H1 (cell line): ENCODE data around the gene ACTA2. TPM values are rescaled to one million over a fixed set of nuclear protein-coding genes. Genes with fewer than 3 reads are reported as not detected.

Experiments
- CTCF ChIA-PET: fragments of 300-600 bp; sonication (Branson Sonifier 250); formaldehyde crosslinking; loops from one replicate; lab custom pipeline; 2021; ENCODE audit not compliant: partially characterized antibody; lab: Charles Lee
- POLR2A ChIA-PET: fragments of 300-600 bp; sonication (Branson Sonifier 250); formaldehyde crosslinking; loops from one replicate; lab custom pipeline; 2021; ENCODE audit warnings: inconsistent platforms; ENCODE audit not compliant: partially characterized antibody; lab: Charles Lee
- DNase-seq, 2 experiments: peaks; one replicate each; pipeline versions ENCODE4 v3.0.0 to v3.0.0-alpha.2; 2010 to 2022; ENCODE audit warnings: low spot score in 2 of 2, low read depth in 1 of 2, mixed read lengths in 1 of 2
- FAIRE-seq: peaks from 2 replicates; lab custom pipeline; 2011; peaks lifted over from hg19 to GRCh38; lab: Jason Lieb, UNC
- H2AFZ ChIP-seq: 2 replicates; pipeline ENCODE4 v1.8.1; 2012; ENCODE audit warnings: low read length, inconsistent platforms
- H2AK5ac ChIP-seq: 2 replicates; pipeline ENCODE4 v1.6.1; 2013; ENCODE audit warnings: low read depth, low read length
- H2BK120ac ChIP-seq: replicated peaks from 2 replicates; pipeline ENCODE3; 2013; ENCODE audit warnings: low read depth, low read length, inconsistent platforms
- H2BK12ac ChIP-seq: 2 replicates; pipeline ENCODE4 v1.6.1; 2013; ENCODE audit warnings: low read depth, low read length
- H2BK15ac ChIP-seq: 2 replicates; pipeline ENCODE4 v1.6.1; 2013; ENCODE audit warnings: low read length
- H2BK20ac ChIP-seq: 2 replicates; pipeline ENCODE4 v1.6.1; 2013; ENCODE audit warnings: low read length
- H2BK5ac ChIP-seq: 2 replicates; pipeline ENCODE4 v1.6.1; 2013; ENCODE audit warnings: low read depth, low read length
- H3K14ac ChIP-seq: 2 replicates; pipeline ENCODE4 v1.6.1; 2013; ENCODE audit warnings: inconsistent platforms; ENCODE audit not compliant: insufficient read length
- H3K18ac ChIP-seq: 2 replicates; pipeline ENCODE4 v1.6.1; 2013; ENCODE audit warnings: low read length; ENCODE audit errors: extremely low read depth
- H3K23ac ChIP-seq: 2 replicates; pipeline ENCODE4 v1.6.1; 2013; ENCODE audit warnings: inconsistent platforms; ENCODE audit not compliant: insufficient read length
- H3K23me2 ChIP-seq: 2 replicates; pipeline ENCODE4 v1.6.1; 2013; ENCODE audit warnings: low read depth, low read length
- H3K27ac ChIP-seq: 2 replicates; pipeline ENCODE4 v1.6.1; 2011; ENCODE audit warnings: low read depth, low read length, inconsistent platforms
- H3K27me3 ChIP-seq, 4 experiments: replicated peaks in 1 of 4; 1 replicate in 1 of 4; 2 replicates in 3 of 4; pipeline versions ENCODE4 v1.6.1 to v1.8.1; 2011 to 2013; ENCODE audit warnings: low read length in 3 of 4, mild to moderate bottlenecking in 3 of 4, inconsistent platforms in 2 of 4, mixed read lengths in 2 of 4, moderate library complexity in 1 of 4; ENCODE audit not compliant: control insufficient read depth in 3 of 4, insufficient read depth in 3 of 4; ENCODE audit errors: extremely low read depth in 1 of 4
- H3K36me3 ChIP-seq, 4 experiments: 2 replicates each; pipeline versions ENCODE4 v1.6.1 to v1.8.1; 2011 to 2013; ENCODE audit warnings: mild to moderate bottlenecking in 4 of 4, low read length in 3 of 4, moderate library complexity in 2 of 4, control low read depth in 1 of 4, inconsistent platforms in 1 of 4; ENCODE audit not compliant: insufficient read depth in 4 of 4, control insufficient read depth in 2 of 4
- H3K4ac ChIP-seq: replicated peaks from 2 replicates; pipeline ENCODE3; 2013; ENCODE audit warnings: low read length, low read depth, mixed read lengths, inconsistent platforms; ENCODE audit not compliant: insufficient read length
- H3K4me1 ChIP-seq, 4 experiments: replicated peaks in 1 of 4; 1 replicate in 1 of 4; 2 replicates in 3 of 4; pipeline versions ENCODE4 v1.6.1 to v1.8.1; 2011 to 2013; ENCODE audit warnings: low read length in 3 of 4, inconsistent platforms in 2 of 4, mixed read lengths in 1 of 4; ENCODE audit not compliant: insufficient read depth in 4 of 4, control insufficient read depth in 3 of 4
- H3K4me2 ChIP-seq, 2 experiments: 2 replicates each; pipeline versions ENCODE4 v1.6.1 to v1.8.1; 2011 to 2013; ENCODE audit warnings: low read depth in 2 of 2, low read length in 2 of 2, control low read depth in 1 of 2, inconsistent platforms in 1 of 2, mild to moderate bottlenecking in 1 of 2; ENCODE audit not compliant: insufficient read depth in 1 of 2
- H3K4me3 ChIP-seq, 4 experiments: fragments of 200-600, 300-600 bp in 1 of 4; sonication (generic), shearing (Covaris generic), sonication (Bioruptor Twin) in 1 of 4; 2 replicates each; pipeline versions ENCODE4 v1.5.1 to v1.8.1; 2011 to 2016; ENCODE audit warnings: low read length in 4 of 4, low read depth in 3 of 4, control low read depth in 2 of 4, inconsistent platforms in 2 of 4, mild to moderate bottlenecking in 2 of 4, mixed read lengths in 1 of 4, moderate library complexity in 1 of 4; ENCODE audit not compliant: insufficient read depth in 2 of 4; ENCODE audit errors: extremely low read depth in 1 of 4
- H3K56ac ChIP-seq: replicated peaks from 2 replicates; pipeline ENCODE3; 2013; ENCODE audit warnings: low read depth, mild to moderate bottlenecking, mixed read lengths, low read length, inconsistent platforms; ENCODE audit not compliant: insufficient read length
- H3K79me1 ChIP-seq: 2 replicates; pipeline ENCODE4 v1.6.1; 2013; ENCODE audit warnings: low read depth, low read length, control low read depth
- H3K79me2 ChIP-seq, 2 experiments: 2 replicates each; pipeline versions ENCODE4 v1.6.1 to v1.8.1; 2012 to 2013; ENCODE audit warnings: low read length in 2 of 2, mild to moderate bottlenecking in 2 of 2, inconsistent platforms in 1 of 2; ENCODE audit not compliant: insufficient read depth in 2 of 2, control insufficient read depth in 1 of 2
- H3K9ac ChIP-seq, 4 experiments: replicated peaks in 1 of 4; 1 replicate in 1 of 4; 2 replicates in 3 of 4; pipeline versions ENCODE4 v1.6.1 to v1.8.1; 2011 to 2013; ENCODE audit warnings: low read depth in 3 of 4, low read length in 3 of 4, control low read depth in 2 of 4, mild to moderate bottlenecking in 2 of 4, moderate library complexity in 2 of 4, inconsistent platforms in 1 of 4; ENCODE audit errors: extremely low read depth in 1 of 4
- H3K9me3 ChIP-seq, 2 experiments: 2 replicates each; pipeline versions ENCODE4 v1.6.1 to v1.8.1; 2012 to 2013; ENCODE audit warnings: mild to moderate bottlenecking in 2 of 2, moderate library complexity in 2 of 2, control low read depth in 1 of 2, inconsistent platforms in 1 of 2, low read depth in 1 of 2, low read length in 1 of 2, mixed read lengths in 1 of 2; ENCODE audit not compliant: insufficient read depth in 2 of 2
- H4K20me1 ChIP-seq, 2 experiments: replicated peaks in 1 of 2; 2 replicates each; pipeline versions ENCODE3 to v1.8.1; 2011 to 2013; ENCODE audit warnings: inconsistent platforms in 2 of 2, low read length in 2 of 2, mild to moderate bottlenecking in 1 of 2; ENCODE audit not compliant: insufficient read depth in 2 of 2, control insufficient read depth in 1 of 2
- H4K5ac ChIP-seq: 2 replicates; pipeline ENCODE4 v1.6.1; 2013; ENCODE audit warnings: low read length, low read depth, mixed read lengths, inconsistent platforms; ENCODE audit not compliant: insufficient read length
- H4K8ac ChIP-seq: 2 replicates; pipeline ENCODE4 v1.8.0; 2013; ENCODE audit warnings: mild to moderate bottlenecking, moderate library complexity, low read length, inconsistent platforms; ENCODE audit not compliant: insufficient read depth; ENCODE audit errors: extremely low read depth
- H4K91ac ChIP-seq: replicated peaks from 2 replicates; pipeline ENCODE3; 2013; ENCODE audit warnings: low read length, mixed read lengths, inconsistent platforms; ENCODE audit not compliant: insufficient read length
- CEBPB ChIP-seq: IDR thresholded peaks from 2 replicates; pipeline ENCODE4 v1.6.1; 2012; ENCODE audit warnings: low read depth, low read length
- FOSL1 ChIP-seq: IDR thresholded peaks from 2 replicates; pipeline ENCODE4 v1.6.1; 2011; ENCODE audit warnings: mild to moderate bottlenecking, low read depth, low read length, moderate library complexity; ENCODE audit not compliant: insufficient read depth
- WGBS, 2 experiments: shearing (Covaris generic) in 1 of 2; methylation state at CpG; one replicate each; pipeline versions ENCODE4 v1.1.6 to v1.1.7; 2013 to 2015; ENCODE audit warnings: low lambda C conversion rate in 2 of 2, mixed read lengths in 2 of 2, inconsistent platforms in 1 of 2, low coverage in 1 of 2, missing lambda C conversion rate in 1 of 2; ENCODE audit not compliant: insufficient replicate concordance in 2 of 2, insufficient coverage in 1 of 2, insufficient read length in 1 of 2; ENCODE audit errors: extremely low coverage in 1 of 2, missing lambda C conversion rate in 1 of 2; 5-methylcytosine and 5-hydroxymethylcytosine counted together
- polyA plus RNA-seq, 7 experiments: library from polyadenylated mRNA; depleted of rRNA in 3 of 7; stranded (reverse) in 5 of 7; unstranded in 2 of 7; fragments of >200 nt in 5 of 7; fragments of 200-250 nt in 2 of 7; gene quantifications; 1 replicate in 5 of 7; 2 replicates in 1 of 7; 4 replicates in 1 of 7; pipeline versions ENCODE4 v1.2.1 to v1.2.3, GENCODE V29; 2011 to 2013; ENCODE audit warnings: missing spikeins in 2 of 7, mixed read lengths in 2 of 7
- total RNA-seq: library from RNA; stranded (reverse); fragmentation: NEBNext Ultra II Directional; extraction: Animal tissue kit (Norgen Biotek cat#: 25700); gene quantifications from 2 replicates; pipeline ENCODE4 v1.2.1, GENCODE V29; 2021

ACTA2 gene
- total and polyA plus RNA-seq, 2 of the 8 experiments (the other 6 are each of a cell fraction or from before 2014, with no cell fraction given) = 3.5 to 8.9 TPM

GRCh38 chr10:89001024-89001728 is 48.6 kb upstream of the ACTA2 start:
- WGBS, 2 experiments = 89% methylated on average over 5 of the region's 5 CpGs; no CpG with 5 or more reads in 1 of the 2 experiments
- no peak for FAIRE-seq

More at GRCh38 chr10:89001024-89001728, 48.6 kb upstream of the ACTA2 start:
- Histone ChIP-seq H3K4me1 (peaks cover 0 to 2% (median 0%) of the 10 kb centered on the region in 4 experiments; a peak in 1 of 7 replicates), H4K5ac (no peak overlapping the region), H2BK20ac (no peak overlapping the region), H3K79me1 (no peaks in the 10 kb centered on the region), H3K9ac (no peak overlapping the region), H3K4ac (no peak overlapping the region)
- no peak for TF ChIP-seq FOSL1
- TF ChIP-seq CEBPB = 0 out of 2 replicates have a peak, but pooled peaks have one; percentile 17
- TF ChIP-seq, all 59 proteins: peak for 1
- H2BK5ac ChIP-seq = no peak overlapping the region
- ChIA-PET CTCF (interaction anchor here (0.8 to 2.0 kb wide), 5 partner anchors 11 to 217 kb away, joined by 3 to 9 read pairs (median 5); partner anchors contain the start of gene FAS), POLR2A (interaction anchor here (0.6 to 0.8 kb wide), 3 partner anchors 11 to 103 kb away, joined by 3 to 5 read pairs (median 4); no protein-coding TSS in a partner anchor)
- no peak overlapping the region for H3K56ac ChIP-seq
- H2BK15ac ChIP-seq = 0 out of 2 replicates have a peak overlapping the region, but pooled peaks have one; percentile 18
- H2BK120ac ChIP-seq = no peak overlapping the region
- H3K23ac ChIP-seq = no peak overlapping the region
- no peak for DNase-seq
- H3K9me3 ChIP-seq = no peaks in the 10 kb centered on the region
- H3K23me2 ChIP-seq = no peaks in the 10 kb centered on the region
- H3K27ac ChIP-seq = no peak overlapping the region
- no peak overlapping the region for H3K18ac ChIP-seq
- no peak overlapping the region for H3K14ac ChIP-seq
- H4K20me1 ChIP-seq = no peaks in the 10 kb centered on the region
- H2AFZ ChIP-seq = no peak overlapping the region
- H2BK12ac ChIP-seq = no peak overlapping the region
- no peak overlapping the region for H4K91ac ChIP-seq
- H3K79me2 ChIP-seq = no peaks in the 10 kb centered on the region
- H3K4me3 ChIP-seq = no peak overlapping the region
- H3K27me3 ChIP-seq = no peaks in the 10 kb centered on the region
- H2AK5ac ChIP-seq = no peak overlapping the region
- H3K4me2 ChIP-seq = no peak overlapping the region
- no peak overlapping the region for H4K8ac ChIP-seq
- H3K36me3 ChIP-seq = no peaks in the 10 kb centered on the region; a peak in 1 of 8 replicates
